Measurements from ENCODE around the gene ALDH3B2.
"Not testable (repeated sequence)": the region's sequence is repeated elsewhere in the genome, so short reads cannot be mapped to it uniquely, and the experiment has no call there.

Gene ALDH3B2

DNA sequence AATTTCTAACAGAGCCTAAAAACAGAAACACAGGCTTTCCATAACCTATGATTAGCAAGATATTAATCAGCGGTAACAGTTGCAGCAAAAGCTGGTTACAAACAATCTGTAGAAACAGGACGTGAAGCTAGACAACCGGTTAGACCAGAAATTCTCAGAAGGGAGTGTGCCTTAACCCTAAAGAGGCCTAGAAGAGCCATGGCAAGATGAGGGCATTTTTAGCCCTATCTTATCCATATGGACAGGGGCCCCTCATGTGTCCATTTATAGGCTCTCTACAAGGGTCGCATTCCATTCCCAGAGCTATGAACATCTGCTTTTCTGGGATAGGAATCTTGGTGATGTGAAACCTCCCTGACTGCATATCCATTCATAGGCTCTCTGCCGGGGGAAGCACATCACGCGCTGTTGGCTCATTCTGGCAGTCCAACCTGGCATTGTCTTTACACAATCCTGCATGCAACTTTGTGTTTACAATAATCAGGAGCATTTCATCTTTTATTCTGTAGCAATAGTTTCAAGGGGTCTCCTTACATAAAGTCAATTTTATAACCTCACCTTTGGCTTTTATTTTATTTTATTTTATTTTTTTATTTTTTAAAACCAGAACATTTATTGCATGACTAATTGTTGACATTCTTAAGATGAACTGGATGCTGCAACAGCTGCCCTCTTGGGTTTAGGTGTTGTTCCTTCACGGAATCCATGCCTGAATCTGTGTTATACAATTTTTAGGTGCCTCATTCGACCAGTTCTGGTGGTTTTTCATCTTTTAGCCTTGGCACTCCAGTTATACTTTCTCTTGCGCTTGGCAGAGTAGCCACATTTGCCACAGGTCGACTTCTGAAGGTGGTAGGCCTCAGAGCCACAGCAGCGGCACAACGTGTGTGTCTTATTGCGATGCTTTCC is 8.0 kb upstream of the ALDH3B2 start:
- H3K4me1 ChIP-seq (ENCODE audit: insufficient read depth, low read length); H3K27me3 ChIP-seq (ENCODE audit: control insufficient read depth in 1 of 2, insufficient read depth in 2 of 2, low read length in 2 of 2); H3K9me3 ChIP-seq (ENCODE audit: low read length); H3K4me3 ChIP-seq (ENCODE audit: low read depth in 1 of 2, low read length in 2 of 2); H3K36me3 ChIP-seq (ENCODE audit: insufficient read depth, low read length); H3K9ac ChIP-seq (ENCODE audit: low read length); H3K27ac ChIP-seq (ENCODE audit: low read depth, low read length): not testable (repeated sequence)

DNA sequence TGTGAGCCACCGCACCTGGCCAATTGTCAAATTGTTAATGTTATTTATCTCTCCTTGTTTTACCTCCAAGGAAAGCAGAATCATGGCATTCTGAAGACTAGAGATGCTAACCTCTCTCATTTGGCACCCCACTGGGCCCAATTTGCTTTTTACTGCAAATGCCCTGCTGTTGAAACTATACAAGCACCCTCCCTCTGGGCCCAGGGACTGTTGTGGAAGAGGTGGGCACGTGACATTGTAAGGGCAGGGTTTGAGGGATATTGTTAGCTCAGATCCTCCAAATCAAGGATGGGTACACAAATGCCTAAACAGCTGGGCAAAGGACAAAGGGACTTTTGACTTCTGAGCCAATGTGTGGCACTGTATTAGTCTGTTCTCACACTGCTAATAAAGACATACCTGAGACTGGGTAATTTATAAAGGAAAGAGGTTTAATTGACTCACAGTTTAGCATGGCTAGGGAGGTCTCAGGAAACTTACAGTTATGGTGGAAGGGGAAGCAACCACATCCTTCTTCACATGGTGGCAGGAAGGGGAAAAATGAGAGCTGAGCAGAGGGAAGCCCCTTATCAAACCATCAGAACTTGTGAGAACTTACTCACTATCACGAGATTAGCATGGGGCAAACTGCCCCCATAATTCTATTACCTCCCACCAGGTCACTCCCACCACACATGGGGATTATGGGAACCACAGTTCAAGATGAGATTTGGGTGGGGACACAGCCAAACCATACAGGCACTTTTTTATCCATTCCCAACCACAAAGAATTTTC is 6.5 kb upstream of the ALDH3B2 start:
- H3K4me1 ChIP-seq (ENCODE audit: insufficient read depth, low read length) = no peaks in the 10 kb centered on the region
- H3K9ac ChIP-seq (ENCODE audit: low read length) = no peak overlapping the region
- H3K4me3 ChIP-seq (ENCODE audit: low read depth in 1 of 2, low read length in 2 of 2) = no peak overlapping the region
- no peaks in the 10 kb centered on the region for H3K9me3 ChIP-seq (ENCODE audit: low read length)
- no peaks in the 10 kb centered on the region for H3K36me3 ChIP-seq (ENCODE audit: insufficient read depth, low read length)
- no peak overlapping the region for H3K27ac ChIP-seq (ENCODE audit: low read depth, low read length)
- no peaks in the 10 kb centered on the region for H3K27me3 ChIP-seq (ENCODE audit: control insufficient read depth in 1 of 2, insufficient read depth in 2 of 2, low read length in 2 of 2)

DNA sequence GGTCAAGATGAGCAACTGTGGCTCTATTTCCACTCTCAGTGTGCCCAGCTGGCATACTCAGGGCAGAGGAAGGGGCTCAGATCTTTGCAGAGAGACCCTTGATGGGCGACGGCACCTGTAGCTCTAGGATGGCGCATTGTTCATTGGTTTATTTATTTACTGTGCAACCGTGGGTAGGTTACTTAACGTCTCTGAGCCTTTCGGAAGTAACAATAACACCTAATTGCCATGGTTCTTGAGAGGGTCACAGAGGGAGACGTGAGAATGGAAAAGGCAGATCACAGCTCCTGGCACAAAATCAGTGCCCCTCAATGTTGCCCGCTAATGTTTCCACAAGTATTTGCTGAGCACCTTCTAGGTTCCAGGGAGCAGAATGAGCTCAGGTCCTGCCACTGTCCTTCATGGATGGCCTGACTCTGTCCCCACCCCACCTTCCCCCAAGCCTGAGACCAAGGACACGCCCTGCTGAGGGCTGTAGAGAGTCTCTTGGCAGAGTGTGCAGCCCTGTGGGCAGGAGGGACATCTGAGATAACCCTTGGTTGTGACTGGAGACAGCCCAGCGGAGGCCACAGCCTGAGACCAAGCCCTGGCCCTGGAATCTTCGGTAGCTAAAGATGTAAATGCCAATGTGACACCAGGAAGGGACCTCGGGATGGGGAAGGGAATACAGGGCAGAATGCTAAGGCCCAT is 780 bp upstream of the ALDH3B2 start:
- Histone ChIP-seq H3K27ac (ENCODE audit: low read depth, low read length) (no peak overlapping the region), H3K4me3 (ENCODE audit: low read depth in 1 of 2, low read length in 2 of 2) (no peak overlapping the region), H3K4me1 (ENCODE audit: insufficient read depth, low read length) (no peaks in the 10 kb centered on the region), H3K27me3 (ENCODE audit: control insufficient read depth in 1 of 2, insufficient read depth in 2 of 2, low read length in 2 of 2) (peaks cover 0 to 9% of the 10 kb centered on the region in 2 donors), H3K9me3 (ENCODE audit: low read length) (no peaks in the 10 kb centered on the region), H3K36me3 (ENCODE audit: insufficient read depth, low read length) (no peaks in the 10 kb centered on the region), H3K9ac (ENCODE audit: low read length) (no peak overlapping the region)

DNA sequence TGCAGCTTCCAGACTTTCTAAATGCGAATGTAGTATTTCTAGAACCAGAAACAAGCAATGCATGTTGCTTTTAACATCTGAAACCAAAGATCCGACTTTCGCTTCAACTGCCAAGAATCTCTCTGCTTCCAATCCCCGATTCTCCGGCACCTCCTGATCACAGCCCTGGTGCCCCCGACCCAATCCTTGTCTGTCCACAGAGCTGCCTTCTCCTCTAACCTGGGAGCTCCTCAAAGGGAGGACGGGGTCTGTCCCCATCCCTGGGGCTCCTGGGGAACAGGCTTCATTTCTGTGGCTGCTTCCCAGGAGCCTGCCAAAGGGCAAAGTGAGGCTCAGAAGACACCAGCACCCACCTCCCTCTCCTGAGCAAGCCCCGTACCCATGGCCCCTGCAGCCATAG is 521 bp downstream of the ALDH3B2 start:
- Histone ChIP-seq H3K4me1 (ENCODE audit: insufficient read depth, low read length) (no peaks in the 10 kb centered on the region), H3K4me3 (ENCODE audit: low read depth in 1 of 2, low read length in 2 of 2) (no peak overlapping the region), H3K36me3 (ENCODE audit: insufficient read depth, low read length) (no peaks in the 10 kb centered on the region), H3K9me3 (ENCODE audit: low read length) (no peaks in the 10 kb centered on the region), H3K9ac (ENCODE audit: low read length) (no peak overlapping the region), H3K27ac (ENCODE audit: low read depth, low read length) (no peak overlapping the region), H3K27me3 (ENCODE audit: control insufficient read depth in 1 of 2, insufficient read depth in 2 of 2, low read length in 2 of 2) (peaks cover 0 to 9% of the 10 kb centered on the region in 2 donors)

DNA sequence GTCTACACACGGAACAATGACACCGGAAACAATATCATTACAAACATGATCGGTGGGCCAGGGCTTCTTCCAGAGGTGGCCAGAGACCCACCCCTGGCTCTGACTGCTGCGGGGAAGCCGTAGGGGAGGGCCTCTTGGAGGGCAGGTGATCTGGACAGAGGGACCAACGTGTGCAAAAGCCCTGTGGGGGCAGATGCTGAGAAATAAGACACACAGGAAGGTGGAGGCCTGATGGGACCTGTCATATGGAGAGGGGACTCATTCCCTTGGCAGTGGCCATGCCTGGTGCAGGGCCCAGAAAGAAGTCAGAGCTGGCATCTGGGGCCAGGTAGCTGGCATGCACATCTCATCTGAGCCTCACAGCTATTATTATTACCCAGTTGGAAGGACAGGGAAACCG is 1.1 kb downstream of the ALDH3B2 start:
- no peaks in the 10 kb centered on the region for H3K9me3 ChIP-seq (ENCODE audit: low read length)
- H3K36me3 ChIP-seq (ENCODE audit: insufficient read depth, low read length) = no peaks in the 10 kb centered on the region
- no peak overlapping the region for H3K4me3 ChIP-seq (ENCODE audit: low read depth in 1 of 2, low read length in 2 of 2)
- H3K9ac ChIP-seq (ENCODE audit: low read length) = no peak overlapping the region
- no peaks in the 10 kb centered on the region for H3K4me1 ChIP-seq (ENCODE audit: insufficient read depth, low read length)
- no peak overlapping the region for H3K27ac ChIP-seq (ENCODE audit: low read depth, low read length)
- peaks cover 0 to 9% of the 10 kb centered on the region in 2 donors for H3K27me3 ChIP-seq (ENCODE audit: control insufficient read depth in 1 of 2, insufficient read depth in 2 of 2, low read length in 2 of 2)

DNA sequence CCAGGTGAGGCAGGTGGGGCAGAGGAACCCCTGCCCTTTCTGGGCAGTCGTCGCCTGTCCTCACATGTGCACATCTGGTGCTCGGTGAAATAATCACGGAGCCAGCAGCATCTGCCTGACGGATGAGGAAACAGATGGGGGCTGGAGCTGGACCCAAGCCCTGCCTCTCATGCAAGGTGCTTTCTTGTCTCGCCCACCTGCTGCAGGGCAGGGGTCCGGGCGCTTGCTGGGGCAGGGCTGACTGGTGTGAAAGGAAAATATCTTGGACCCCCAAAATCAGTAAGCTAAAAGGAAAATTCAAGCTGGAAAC is 3.3 kb downstream of the ALDH3B2 start:
- Histone ChIP-seq H3K9me3 (ENCODE audit: low read length) (no peaks in the 10 kb centered on the region), H3K4me3 (ENCODE audit: low read depth in 1 of 2, low read length in 2 of 2) (no peak overlapping the region), H3K27ac (ENCODE audit: low read depth, low read length) (no peak overlapping the region), H3K27me3 (ENCODE audit: control insufficient read depth in 1 of 2, insufficient read depth in 2 of 2, low read length in 2 of 2) (peaks cover 0 to 9% of the 10 kb centered on the region in 2 donors), H3K4me1 (ENCODE audit: insufficient read depth, low read length) (no peaks in the 10 kb centered on the region), H3K9ac (ENCODE audit: low read length) (no peak overlapping the region), H3K36me3 (ENCODE audit: insufficient read depth, low read length) (no peaks in the 10 kb centered on the region)

DNA sequence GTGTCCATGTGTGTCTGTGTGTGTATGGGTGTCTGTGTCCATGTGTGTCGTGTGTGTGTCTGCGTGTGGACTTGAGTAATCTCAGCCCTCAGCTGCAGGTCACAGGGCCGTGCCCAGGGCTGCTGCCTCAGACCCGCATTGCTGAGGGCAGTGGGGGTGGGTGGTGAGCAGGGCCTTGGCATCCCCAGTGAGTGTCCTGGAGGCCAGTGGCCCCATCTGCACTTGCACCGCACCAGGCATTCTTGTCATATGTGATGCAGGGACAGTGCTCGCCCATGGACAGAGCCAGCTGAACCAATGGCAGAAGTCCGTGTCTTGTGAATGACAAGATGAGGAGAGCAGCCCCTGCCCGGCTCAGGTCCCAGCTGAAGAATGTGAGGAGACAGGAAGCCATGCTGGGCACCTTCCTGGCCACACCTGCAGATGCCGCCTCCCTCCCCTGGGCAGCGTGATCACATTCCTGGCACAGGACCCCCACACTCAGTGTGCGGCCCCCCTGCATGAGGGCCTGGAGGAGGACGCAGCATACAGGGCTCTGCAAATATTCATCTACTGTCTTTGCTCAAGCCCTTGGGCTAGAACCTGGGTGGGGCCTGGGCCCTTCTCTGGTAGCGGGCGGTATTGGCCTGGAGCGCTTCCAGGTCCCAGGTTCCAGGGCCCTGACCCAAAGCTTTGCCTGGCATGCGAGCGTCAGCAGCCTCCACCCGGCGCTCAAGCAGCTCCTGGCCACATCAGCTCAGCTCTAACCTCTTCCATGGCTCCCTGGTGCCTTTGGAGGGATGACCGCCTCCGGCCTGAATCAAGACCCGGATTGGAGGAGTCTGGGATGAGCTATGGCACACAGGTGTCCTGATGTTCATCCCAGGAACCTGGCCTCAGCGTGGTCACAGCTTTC is 3.9 kb downstream of the ALDH3B2 start:
- Histone ChIP-seq H3K9ac (ENCODE audit: low read length) (no peak overlapping the region), H3K27me3 (ENCODE audit: control insufficient read depth in 1 of 2, insufficient read depth in 2 of 2, low read length in 2 of 2) (peaks cover 0 to 9% of the 10 kb centered on the region in 2 donors), H3K4me3 (ENCODE audit: low read depth in 1 of 2, low read length in 2 of 2) (no peak overlapping the region), H3K36me3 (ENCODE audit: insufficient read depth, low read length) (no peaks in the 10 kb centered on the region), H3K4me1 (ENCODE audit: insufficient read depth, low read length) (no peaks in the 10 kb centered on the region), H3K9me3 (ENCODE audit: low read length) (no peaks in the 10 kb centered on the region), H3K27ac (ENCODE audit: low read depth, low read length) (no peak overlapping the region)

DNA sequence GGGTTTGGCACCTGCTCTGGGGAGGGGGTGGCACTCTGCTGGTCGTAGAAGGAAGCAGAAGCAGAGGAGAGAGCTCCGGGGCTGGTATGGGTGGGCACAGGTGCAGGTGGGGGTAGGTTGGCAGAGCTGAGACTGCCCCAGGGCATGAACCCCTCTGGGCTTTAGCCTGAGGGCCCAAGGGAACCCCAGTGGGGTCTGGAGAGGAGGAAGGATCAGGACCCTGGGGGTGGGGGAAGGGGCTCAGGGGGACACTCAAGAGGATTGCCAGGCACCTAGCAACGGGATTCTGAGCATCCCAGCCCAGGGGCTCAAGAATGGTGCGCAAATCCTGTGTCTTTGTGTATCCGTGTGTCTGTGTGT is 6.3 kb downstream of the ALDH3B2 start:
- H3K4me1 ChIP-seq (ENCODE audit: insufficient read depth, low read length) = no peaks in the 10 kb centered on the region
- H3K36me3 ChIP-seq (ENCODE audit: insufficient read depth, low read length) = no peaks in the 10 kb centered on the region

DNA sequence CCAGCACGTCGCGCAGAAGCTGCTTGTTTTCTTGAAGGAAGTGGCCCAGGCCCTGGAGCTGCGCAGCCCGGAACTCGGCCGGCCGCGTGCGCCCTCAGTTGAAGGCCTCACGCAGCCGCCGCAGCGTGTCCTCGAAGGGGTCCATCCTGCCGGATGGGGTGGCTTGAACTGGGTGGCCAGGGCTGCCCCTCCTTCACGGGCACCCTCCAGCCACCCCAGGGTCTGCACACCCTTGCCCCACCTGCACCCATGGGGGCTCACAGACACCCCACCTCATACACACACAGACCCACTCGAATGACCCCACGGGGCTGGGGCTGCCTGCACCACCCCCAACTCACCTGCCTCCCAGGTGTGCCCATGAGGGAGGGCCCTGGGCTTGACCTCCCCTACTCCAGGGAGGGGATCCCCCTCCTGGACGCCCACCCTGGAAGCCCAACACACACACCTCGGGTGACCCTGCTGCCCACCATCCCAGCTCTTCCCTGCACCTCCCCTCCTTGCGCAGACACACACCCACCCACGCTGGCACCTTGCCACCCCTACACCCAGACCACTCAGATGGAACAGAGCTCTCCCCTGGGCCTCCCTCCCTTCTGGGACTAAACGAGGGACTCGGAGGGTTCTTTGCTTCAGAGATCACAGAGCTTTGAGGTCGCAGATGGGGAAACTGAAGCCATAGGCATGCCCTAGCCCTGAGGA is 6.8 kb downstream of the ALDH3B2 start:
- no peaks in the 10 kb centered on the region for H3K9me3 ChIP-seq (ENCODE audit: low read length)
- no peaks in the 10 kb centered on the region for H3K4me1 ChIP-seq (ENCODE audit: insufficient read depth, low read length)
- H3K27ac ChIP-seq (ENCODE audit: low read depth, low read length) = no peak overlapping the region
- H3K27me3 ChIP-seq (ENCODE audit: control insufficient read depth in 1 of 2, insufficient read depth in 2 of 2, low read length in 2 of 2) = no peaks in the 10 kb centered on the region
- no peak overlapping the region for H3K9ac ChIP-seq (ENCODE audit: low read length)
- no peaks in the 10 kb centered on the region for H3K36me3 ChIP-seq (ENCODE audit: insufficient read depth, low read length)
- no peak overlapping the region for H3K4me3 ChIP-seq (ENCODE audit: low read depth in 1 of 2, low read length in 2 of 2)

More for the DNA sequence above, 6.3 kb downstream of the ALDH3B2 start:
- H3K27me3 ChIP-seq (ENCODE audit: control insufficient read depth in 1 of 2, insufficient read depth in 2 of 2, low read length in 2 of 2) = no peaks in the 10 kb centered on the region
- no peak overlapping the region for H3K27ac ChIP-seq (ENCODE audit: low read depth, low read length)
- H3K9me3 ChIP-seq (ENCODE audit: low read length) = no peaks in the 10 kb centered on the region
- no peak overlapping the region for H3K9ac ChIP-seq (ENCODE audit: low read length)
- no peak overlapping the region for H3K4me3 ChIP-seq (ENCODE audit: low read depth in 1 of 2, low read length in 2 of 2)

DNA sequence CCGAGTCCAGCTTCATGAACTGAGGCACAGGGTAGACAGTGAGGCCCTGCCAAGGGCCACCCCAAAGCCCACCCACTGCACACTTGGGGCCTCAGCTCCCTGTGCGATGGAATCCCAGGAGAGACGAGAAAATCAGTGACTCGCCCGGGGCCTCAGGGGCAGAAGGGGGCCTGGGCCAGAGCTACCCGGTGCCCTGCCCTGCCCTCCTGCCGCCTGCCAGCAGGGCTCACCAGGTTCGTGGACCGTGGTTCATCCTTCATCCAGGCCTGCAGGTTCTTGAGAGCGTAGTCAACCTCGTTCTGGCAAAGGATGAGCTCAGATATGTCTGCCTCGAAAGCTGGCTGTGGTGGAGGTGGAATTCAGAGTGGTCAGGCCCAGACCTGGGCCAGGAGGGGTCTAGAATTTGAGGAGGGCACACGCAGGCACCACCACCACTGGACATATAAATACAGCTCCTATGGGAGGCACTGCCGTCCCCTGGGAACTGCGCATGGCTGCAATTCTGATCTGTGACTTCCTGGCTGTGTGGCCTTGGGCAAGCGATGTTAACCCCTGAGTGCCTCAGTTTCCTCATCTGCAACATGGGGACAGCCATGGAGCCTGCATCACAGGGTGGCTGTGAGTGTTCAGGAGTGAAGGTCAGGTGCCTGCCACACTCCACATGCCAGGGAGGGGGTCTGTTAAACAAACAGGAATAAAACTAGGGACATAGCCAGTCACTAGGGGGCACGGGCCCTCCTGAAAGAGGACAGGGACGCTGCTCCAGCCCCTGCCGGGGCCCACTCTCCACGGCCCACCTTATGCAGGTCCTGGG is 7.5 kb downstream of the ALDH3B2 start:
- H3K9ac ChIP-seq (ENCODE audit: low read length) = no peak overlapping the region
- H3K9me3 ChIP-seq (ENCODE audit: low read length) = no peaks in the 10 kb centered on the region
- H3K27me3 ChIP-seq (ENCODE audit: control insufficient read depth in 1 of 2, insufficient read depth in 2 of 2, low read length in 2 of 2) = no peaks in the 10 kb centered on the region
- no peak overlapping the region for H3K27ac ChIP-seq (ENCODE audit: low read depth, low read length)
- H3K4me1 ChIP-seq (ENCODE audit: insufficient read depth, low read length) = no peaks in the 10 kb centered on the region
- no peaks in the 10 kb centered on the region for H3K36me3 ChIP-seq (ENCODE audit: insufficient read depth, low read length)
- H3K4me3 ChIP-seq (ENCODE audit: low read depth in 1 of 2, low read length in 2 of 2) = no peak overlapping the region

Measured in muscle layer of colon (tissue), 2 donors.